ENCODE data around the gene CCDC57. TPM values are rescaled to one million over a fixed set of nuclear protein-coding genes. Genes with fewer than 3 reads are reported as not detected.

CCDC57 gene
- total RNA-seq, 1 experiment from 2014 or later: 14.6 TPM

DNA sequence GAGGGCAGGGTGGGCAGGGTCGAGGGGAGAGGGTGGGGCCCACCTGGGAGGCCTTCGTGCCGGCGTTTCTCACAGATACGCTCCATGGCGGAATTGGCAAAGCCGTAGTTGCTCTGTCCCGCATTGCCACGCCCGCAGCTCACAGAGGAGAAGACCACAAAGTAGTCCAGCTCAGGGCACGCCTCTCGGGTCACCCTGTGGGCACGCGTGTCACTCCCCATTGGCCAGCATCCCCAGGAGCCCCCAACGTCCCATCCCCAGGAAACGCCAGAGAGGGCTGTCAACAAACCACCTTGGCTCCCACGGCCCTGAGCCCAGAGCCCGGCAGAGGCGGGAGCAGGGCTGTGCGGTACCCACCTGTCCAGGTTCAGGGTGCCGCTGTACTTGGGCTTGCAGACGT, 130.7 kb downstream of the CCDC57 start:
- DNase-seq (ENCODE audit: low spot score): no peak

DNA sequence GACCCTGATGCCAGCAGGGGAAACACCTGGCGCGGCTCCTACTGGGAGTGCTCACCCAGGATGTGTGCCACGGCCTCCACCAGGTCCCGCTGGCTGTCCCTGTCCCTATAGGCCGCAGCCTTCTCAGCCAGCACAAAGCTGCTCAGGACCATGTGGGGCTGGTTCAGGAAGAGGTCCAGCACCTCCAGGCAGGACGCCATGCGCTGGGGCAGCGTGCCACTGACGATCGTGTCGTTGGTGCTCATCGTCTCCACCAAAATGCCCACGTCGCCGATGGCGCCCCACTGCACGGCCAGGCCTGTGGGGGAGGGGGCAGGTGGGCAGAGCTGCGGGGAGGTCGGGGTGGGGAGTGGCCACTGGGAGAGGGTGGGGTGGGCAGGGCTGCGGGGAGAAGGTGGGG, 131.1 kb downstream of the CCDC57 start:
- no peak for DNase-seq (ENCODE audit: low spot score)

DNA sequence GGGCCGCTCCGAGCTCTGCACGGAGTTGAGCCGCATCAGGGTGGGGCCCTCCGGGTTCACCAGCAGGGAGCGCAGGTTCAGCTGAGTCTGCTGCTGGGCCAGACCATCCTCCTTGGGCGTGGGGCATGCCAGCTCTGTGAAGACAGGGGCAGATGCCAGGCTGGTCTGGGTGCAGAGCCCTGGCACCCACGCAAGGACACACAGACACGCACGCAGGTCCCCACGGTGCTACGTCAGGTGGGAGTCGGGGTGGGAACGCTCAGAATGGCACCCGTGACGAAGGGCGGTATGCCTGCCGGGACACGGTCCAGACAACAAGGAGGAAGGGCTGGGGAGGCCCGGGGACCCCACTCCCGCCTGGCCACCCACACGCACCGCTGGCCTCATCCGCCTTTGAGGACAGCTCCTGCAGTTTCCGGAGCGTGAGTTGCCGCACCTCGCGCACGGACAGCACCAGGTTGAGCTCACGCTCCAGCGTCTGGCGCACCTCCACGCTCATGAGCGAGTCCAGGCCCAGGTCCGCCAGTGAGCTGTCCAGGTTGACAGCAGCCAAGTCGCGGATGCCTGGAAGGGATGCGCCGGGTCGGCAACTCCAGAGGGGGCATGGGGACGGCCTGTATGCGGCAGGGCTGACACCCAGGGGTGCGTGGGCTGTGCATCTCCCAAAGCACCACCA, 131.7 kb downstream of the CCDC57 start:
- DNase-seq (ENCODE audit: low spot score): no peak

DNA sequence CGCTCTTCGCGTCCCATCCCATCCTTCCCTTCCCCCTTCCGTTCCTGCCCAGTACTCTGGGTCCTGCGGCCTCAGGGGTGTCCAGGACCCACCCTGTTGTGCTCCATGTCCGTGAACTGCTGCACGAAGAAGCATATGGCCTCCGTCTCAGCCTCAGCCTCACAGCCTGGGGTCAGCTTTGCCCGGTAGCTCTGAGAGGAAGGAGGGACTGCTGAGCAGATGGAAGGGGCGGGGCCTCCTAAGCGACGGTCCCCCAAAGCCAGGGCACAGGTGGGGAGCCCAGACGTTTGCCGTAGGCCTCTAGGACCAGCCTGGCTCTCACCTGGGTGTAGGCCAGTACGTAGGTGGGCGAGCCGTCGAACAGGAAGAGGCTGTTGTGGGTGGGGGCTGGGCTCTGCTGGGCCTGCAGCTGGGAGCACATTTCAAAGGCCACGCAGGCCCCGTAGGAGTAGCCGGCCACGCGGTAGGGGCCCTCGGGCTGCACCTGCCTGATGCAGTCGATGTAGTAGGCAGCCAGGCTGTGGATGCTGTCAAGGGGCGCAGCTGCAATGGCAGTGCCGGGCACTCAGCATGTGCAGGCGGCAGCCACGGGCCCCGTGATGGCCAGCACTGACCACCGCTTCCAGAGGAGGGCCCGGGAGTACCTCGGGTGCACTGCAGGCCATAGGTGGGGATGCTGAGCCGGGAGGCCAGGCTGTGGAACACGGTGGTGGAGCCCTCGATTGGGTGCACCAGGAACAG, 132.4 kb downstream of the CCDC57 start:
- DNase-seq (ENCODE audit: low spot score): no peak

DNA sequence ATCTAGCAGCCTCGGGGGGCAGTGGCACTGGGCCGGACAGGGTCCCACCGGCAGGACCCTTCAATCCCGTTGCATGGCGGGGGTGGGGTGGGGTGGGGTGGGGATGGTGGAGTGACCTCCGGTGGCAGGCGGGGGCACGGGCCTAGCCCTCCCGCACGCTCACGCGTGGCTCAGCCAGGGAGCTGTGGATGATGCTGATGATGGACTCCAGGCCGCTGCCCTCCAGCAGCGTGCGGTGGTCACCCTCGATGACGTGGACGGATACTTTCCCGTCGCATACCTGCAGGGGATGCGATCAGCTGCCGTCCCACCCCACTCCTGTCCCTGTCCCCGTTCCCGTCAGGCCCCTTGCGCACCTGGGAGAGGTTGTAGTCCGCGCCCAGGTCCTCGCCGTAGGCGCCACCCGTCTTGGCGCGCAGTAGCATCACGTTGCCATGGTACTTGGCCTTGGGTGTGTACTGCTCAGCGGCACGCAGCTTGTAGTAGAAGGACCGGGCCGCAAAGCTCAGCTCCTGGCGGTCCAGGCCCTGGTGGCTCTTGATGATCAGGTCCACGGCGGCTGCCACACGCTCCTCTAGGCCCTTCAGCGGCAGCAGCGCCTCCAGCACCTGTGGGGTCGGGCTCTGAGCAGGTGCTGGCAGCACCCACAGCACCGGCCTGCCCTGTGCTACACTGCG, 133.5 kb downstream of the CCDC57 start:
- no peak for DNase-seq (ENCODE audit: low spot score)

DNA sequence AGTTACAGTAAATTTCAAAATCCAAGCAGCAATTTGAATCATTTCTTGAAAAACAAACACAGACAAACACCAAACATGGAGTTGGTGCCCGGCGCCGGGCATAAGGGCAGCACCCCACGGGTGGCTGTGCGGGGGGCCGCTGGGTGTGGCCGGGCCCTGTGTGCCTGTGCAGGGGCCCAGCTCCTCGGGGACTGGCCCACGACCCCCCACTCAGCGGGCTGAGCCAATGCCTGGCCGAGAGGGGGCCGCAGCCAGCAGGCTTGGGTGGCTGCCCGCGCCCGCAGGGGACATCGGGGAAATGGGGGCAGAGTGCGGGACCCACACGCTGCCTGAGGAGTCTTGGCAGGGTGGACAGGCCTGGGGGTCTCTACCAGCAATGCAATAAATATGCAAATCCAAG, 134.2 kb downstream of the CCDC57 start:
- no peak for DNase-seq (ENCODE audit: low spot score)

DNA sequence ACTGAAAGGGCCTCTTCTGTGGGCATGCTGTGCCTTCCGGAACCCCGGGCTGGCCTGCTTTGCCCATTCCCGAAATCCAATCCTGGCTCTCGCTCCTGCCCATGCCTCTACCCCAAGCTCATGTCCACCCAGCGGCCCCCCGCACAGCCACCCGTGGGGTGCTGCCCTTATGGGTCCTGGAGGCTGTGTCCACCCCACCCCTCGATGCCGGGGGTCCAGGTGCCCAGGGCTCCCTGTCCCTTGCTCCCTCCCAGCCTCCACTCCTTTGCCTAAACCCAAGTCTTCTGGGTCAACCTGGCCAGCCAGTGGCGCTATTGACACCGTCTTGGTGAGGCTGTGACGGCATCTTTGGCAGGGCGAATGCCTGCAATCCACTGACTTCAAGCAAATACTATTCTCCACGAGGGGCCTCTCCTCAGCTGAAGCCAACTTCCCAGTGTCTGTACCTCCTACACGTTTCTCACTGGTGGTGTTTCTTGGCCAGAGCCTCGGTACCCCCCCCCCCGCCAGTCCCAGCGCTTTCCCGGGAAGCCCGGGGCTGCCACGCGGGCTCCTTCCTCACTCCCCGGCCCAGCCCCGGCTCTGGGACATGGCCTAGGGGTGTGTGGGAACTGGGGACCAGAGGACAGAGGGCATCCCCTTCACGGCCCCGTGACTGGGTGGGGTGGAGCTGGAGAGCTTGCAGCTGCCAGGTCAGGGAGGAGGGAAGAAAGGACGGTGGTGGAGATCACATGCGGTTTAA, 134.9 kb downstream of the CCDC57 start:
- DNase-seq (ENCODE audit: low spot score): no peak

DNA sequence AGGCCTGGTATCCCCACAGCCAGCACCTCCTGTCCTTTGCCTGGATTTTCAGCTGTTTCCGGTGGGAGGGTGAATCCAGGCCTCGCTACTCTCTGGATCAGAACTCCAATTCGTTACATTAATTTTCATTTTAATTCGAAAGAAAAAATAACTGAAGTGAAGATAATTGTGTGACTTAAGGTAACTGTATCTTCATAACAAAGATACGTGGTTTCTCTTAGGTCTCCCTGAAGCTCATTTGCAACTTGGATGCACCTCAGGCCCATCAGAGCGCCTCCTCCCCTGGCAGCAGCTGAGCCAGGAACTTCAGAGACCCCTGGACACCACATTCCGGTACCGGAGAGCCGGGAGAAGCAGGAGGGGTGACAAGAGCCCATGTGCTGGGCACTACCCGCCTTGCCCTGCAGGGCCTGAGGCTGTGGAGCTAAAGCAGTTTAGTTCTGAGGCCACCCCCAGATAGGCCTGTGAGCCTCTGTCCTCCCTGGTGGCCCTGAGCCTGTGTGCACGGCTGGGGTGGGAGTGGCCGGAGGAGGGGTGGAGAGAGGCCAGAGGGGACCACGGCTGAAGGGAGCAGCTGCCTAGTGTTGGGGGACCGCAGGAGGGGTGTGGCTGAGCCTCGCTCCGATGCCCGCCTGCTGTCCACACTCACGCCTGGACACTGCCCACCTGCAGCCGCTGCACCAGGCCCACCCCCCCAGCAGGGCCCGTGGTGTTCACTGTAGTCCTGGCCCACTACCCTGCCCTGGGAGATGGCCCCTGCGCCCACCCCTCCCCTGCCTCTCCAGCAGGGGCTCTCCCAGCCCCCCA, 135.7 kb downstream of the CCDC57 start:
- DNase-seq (ENCODE audit: low spot score): no peak

DNA sequence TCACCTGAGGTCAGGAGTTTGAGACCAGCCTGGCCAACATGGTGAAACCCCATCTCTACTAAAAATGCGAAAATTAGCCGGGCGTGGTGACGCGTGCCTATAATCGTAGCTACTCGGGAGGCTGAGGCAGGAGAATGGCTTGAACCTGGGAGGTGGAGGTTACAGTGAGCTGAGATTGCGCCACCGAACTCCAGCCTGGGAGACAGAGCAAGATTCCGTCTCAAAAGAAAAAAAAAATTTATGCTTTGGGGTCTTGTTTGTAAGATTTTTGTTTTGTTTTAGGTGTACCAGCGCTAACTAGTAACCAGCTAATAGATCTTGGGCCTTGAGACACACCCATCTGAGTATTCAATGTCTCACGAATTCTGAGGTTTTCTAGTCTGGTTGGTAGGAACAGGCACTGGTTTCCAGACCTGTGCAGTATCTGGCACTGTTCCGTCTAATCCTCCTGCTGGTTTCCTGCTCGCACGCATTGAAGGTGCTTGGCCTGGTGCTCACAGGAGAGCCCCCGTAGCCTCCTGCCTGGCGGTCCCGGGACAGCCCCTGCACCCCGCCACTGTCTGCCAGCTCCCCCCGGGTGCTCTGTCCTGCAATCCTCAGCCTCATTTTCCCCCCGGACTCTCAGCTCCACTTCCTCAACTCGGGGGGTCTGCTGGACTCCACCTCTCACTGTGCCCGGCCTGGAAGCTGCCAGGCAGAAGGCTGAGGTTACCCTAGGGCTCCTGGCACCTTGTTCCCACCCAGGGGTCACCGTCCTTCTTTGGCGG, 136.4 kb downstream of the CCDC57 start:
- no peak for DNase-seq (ENCODE audit: low spot score)

DNA sequence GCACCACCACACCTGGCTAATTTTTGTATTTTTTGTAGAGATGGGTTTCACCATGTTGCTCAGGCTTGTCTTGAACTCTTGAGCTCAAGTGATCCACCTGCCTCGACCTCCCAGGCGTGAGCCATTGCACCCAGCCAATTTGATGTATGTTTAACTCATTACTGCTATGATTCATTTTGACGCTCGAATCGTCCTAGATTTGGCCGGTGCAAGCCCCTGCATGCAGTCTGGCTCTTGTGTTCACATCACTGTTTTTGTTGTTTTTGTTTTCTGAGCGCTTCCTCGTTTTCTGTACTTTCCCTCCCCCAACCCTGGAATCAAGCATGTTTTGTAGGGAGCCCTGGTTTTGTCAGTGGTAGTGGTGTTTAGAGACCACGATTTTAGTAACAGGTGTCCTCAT, 139.2 kb downstream of the CCDC57 start:
- DNase-seq (ENCODE audit: low spot score): no peak

DNA sequence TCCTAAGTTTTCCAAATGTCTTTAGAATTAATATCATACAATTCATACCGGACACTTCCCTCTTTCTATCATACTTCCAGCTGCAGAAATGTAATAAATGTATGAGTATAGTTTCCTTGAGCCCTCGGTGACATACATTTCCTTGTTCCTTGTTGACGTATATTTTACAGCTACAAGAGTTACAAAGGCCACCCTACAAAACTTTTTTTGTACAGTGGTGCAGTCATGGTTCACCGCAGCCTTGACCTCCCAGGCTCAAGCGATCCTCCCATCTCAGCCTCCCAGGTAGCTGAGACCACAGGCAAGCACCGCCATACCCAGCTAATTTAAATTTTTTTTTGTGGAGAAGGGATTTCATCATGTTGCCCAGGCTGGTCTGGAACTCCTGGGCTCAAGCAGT, 139.8 kb downstream of the CCDC57 start:
- no peak for DNase-seq (ENCODE audit: low spot score)

DNA sequence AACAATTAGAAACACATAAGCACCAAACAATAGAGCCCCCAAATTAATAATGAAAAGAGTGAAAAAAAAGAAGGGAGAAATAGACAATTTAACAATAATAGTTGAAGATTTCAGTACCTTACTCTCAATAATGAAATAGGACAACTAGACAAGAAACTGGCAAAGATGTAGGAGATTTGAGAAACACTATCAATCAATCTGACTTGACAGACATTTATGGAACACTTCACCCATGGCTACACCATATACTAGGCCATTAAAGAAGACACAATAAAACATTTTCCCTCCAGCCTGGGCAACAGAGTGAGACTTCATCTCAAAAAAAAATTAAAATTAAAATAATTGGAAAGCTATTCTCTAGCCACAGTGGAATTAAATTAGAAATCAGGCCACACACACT, 142.0 kb downstream of the CCDC57 start:
- DNase-seq (ENCODE audit: low spot score): no peak

DNA sequence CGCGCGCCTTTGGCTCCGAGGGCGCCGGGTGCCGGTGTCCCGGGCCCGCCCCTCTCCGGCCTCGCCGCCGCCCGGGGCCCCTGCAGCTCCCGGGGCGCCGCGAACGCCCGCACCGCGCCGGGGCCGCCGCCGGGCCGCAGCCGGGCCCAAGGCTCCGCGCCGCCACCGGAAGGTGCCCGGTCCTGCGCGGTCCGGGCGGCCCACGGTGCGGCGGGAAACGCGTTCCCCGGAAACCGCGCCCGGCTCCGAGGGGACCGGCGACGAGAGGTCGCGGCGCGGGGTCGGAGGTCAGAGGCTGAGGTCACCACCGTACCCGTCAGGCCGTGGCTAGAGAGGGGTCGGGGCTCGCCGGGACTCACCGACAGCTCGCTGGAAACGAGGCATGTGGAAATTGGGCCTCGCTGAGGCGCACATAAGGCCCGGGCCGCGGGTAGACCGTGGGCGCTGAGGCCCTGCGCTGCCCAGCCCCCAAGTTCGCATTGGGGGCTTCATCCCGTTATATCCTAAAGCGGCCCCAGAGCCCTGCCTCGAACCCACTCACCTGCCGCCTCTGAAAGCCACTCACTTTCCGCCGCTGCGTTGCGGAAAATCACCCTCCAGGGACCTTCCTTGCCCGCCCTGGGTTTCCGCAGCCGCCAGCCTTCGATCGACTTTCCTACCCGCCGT, 146.9 kb downstream of the CCDC57 start, which contains the start of gene DUS1L:
Gene DUS1L (minus strand): TSS at position 167 of the 666 bp plus-strand sequence. CDS start 745 bp downstream, outside the sequence.
- no peak for DNase-seq (ENCODE audit: low spot score)

DNA sequence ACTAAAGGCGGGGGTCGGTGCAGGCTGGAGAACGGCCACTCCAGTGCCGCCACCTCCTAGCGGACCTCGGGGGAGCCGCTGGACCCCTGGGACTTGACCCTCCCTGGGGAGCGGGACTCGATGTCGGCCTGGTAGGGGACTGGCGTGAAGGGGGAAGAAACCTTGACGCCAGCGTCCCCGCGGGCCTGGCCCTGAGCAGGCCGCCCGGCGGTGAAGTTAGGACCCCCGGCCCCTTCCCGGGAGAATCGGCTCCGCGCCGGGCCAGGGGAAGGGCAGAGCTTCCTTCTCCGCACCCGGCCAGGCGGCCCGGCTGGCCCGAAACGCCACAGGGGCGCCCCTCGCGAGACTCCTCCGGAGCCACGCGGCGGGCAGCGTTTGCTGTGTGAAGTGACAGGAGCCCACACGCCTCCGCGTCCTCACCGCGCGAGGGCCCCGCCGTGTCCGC, 147.4 kb downstream of the CCDC57 start:
- no peak for DNase-seq (ENCODE audit: low spot score)

DNA sequence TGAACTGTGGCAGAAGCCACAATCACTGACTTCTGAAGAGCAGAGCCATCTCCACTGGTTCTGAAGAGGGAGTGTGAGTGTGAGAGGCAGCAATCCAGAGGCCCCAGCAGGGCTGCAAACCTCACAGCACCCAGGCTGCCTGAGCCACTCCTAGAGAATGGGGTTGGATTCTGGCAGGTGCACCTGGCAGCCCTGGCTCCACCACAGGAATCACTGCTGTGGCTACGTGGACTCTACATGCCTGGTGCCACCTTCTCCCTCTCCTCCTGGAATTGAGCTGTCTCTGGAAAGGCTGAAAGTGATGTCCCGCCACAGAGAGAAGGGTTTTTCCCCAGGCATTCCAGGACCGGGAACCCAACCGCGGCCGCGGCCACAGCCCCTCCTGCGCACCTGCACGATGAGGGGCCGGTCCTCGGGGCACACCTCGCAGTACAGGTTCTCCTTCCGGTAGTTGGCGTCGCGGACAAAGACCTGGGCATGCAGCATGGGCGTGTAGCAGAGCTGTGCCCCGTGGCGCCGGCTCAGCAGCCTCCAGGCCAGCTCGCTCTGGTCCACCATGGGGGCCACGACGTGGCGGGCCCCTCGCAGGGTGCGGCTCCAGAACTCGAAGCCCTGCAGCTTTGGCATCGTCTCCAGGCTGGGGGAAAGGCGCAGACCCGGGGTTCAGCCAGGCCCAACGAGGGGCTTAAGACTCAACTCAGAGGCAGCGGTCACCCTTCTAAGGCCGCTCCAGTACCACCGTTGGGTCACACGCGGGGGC, 148.0 kb downstream of the CCDC57 start:
- no peak for DNase-seq (ENCODE audit: low spot score)

DNA sequence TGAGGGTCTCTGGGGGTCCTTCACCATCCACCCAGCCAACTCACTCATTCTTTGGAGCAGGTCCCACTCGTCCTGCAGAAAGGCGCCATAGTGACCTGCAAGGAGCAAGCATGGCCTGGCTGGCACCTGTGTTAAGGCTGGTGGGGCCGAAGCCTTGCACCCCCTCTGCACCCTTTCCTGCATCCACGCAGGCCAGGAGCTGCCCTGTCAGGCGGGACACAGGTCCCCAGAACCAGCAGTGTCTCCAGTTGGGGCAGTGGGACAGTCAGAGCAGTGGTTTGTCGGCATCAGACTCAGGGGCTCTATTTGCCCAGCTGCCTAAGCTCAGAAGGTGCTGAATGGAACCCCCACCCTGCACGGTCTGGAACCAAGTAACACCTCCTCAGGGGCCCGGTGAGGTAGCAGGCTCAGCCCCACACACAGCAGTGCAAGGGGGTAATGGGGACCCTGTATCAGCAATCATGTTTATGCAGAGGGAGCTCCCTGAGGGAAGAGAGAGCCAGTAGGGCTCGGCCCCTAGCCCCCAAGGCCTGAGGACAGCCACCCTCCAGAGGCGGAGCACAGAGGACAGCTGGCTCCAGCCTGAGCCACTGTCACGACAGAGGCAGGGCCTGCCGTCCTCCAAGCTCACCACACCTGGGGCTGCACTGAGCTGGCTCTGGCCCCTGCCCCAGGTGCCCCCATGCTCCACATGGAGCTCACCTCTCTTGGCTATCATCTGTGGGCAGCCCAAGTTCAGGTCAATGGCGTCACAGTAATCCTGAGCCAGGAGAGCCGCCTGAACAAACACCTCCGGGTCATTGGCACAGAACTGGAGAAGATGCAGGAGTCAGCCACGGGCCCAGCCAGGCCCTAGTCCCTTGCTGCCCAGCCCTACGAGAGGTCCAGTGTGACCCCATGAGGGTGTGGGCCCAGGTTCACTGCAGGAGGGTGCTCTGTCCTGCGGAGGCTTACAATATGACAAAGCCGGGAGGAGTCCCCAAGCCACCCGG, 148.9 kb downstream of the CCDC57 start:
- no peak for DNase-seq (ENCODE audit: low spot score)

DNA sequence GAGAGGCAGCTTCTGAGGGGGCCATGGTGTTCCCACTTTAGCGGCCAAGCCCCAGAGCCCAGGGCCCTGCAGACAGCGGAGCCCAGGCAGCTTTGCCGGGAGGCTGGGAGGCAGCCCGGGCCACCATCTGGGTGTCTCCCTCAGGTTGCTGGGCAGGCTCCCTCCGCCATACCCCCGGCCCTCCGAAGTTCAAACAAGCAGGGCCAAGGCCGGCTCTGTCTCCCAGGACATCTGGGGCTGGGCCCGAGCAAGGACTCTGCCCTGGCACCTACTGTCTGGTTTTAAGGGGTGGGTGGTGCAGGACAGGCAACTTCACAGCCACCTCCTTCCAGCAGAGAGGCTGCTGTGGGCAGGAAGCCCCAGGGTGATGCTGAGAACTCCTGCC, 149.7 kb downstream of the CCDC57 start:
- no peak for DNase-seq (ENCODE audit: low spot score)
